OCI-M2 (cell line): ENCODE data around the gene TIMM44.

Experiments
- DNase-seq: peaks from one replicate; lab custom pipeline; 2025; ENCODE audit not compliant: unreplicated experiment; lab: John Stamatoyannopoulos, UW

TIMM44 gene, protein sequence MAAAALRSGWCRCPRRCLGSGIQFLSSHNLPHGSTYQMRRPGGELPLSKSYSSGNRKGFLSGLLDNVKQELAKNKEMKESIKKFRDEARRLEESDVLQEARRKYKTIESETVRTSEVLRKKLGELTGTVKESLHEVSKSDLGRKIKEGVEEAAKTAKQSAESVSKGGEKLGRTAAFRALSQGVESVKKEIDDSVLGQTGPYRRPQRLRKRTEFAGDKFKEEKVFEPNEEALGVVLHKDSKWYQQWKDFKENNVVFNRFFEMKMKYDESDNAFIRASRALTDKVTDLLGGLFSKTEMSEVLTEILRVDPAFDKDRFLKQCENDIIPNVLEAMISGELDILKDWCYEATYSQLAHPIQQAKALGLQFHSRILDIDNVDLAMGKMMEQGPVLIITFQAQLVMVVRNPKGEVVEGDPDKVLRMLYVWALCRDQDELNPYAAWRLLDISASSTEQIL

DNA sequence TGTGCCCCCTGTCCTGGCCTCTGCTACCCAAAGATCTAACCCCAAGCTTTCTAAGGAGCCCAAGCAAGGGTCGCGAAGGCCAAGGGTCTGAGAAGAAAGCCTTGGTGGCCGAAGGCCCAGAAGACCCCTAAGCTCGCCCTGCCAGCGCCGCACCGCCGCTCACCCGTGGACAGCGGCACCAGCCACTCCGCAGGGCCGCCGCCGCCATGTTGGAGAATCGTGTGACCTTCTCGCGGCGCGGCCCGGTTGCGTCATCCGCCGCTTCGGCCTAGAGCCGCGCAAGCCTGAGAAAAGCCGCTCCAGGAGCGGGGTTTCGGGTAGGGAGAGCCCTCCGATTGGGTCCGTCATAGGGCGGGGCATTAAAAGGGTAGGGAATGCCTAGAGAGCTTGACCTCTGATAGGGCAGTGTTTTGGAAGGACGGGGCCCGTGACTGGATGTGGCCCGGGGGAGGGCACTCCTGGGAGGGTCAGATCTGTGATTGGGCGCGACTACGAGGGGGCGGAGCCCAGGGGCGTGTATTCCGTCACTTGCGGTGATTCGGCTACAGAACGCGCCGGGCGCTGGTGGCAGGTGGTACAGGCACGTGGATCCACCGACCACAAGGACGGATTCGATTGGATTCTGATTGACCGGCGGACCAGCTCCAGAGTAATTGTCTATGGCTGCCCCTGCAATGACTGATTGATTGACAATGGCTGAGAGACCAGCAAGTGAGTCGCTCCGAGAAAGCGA lies at the start of gene TIMM44:
Gene TIMM44 (minus strand): TSS at position 223 of the 733 bp plus-strand sequence. CDS start 15 bp downstream, at position 208.
- DNase-seq: peak; percentile 91

DNA sequence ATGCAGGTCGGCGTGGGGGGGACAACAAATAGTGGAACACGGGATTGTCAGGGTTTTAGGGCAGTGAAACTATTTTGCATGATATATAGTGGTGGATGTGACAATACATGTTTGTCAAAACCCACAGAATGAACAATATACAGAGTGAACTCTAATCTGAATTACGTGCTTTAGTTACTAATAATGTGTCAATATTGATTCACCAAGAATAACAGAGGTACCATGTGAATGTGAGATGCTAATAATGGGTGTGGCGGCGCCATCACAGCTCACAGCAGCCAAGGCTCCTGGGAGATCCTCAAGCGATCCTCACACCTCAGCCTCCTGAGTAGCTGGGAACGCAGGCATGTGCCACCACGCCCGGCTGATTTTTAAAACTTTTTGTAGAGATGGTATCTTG lies 49.1 kb upstream of the TIMM44 start:
- no peak for DNase-seq

DNA sequence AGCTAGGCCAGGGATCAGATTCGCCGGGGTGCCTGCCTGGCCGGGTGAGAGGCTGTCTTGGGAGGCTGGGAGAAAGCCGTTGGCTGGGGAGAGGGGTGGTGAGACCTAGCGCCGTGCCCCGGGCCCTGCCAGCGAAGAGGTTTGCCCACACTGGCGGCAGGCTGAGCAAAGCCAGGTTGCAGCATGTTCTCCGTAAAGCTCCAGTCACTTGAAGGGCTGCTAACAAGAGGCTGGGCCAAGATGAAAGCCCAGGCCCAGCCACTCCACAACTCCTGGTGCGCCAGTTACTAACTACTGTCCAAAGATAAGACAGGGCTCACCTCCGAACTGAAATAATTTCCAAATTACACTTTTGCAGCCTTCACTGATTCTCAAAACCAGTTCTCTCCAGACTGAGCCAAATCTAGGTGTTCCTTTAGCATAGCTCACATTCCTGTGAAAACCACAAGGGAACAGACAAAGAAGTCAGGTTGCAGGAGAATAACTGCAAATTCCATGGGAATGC lies 45.7 kb upstream of the TIMM44 start:
- no peak for DNase-seq

DNA sequence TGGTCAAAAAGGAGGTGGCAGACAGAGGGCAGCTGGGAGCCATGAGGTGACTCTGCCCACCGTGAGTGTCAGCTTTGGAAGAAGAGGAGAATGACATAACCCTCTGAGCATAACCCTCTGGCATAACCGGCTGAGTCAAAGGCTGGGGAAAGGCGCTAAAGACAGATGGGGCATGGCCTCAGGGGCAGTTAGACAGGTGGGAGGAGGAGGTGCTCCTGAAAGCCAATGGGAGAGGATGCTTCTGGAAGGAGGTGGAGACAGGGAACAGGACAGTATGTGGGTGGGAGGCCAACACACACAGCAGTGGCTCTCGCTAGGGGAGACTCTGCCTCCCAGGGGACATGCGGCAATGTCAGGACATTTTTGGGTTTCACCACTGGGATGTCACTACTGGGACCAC lies 44.8 kb upstream of the TIMM44 start:
- DNase-seq: no peak

DNA sequence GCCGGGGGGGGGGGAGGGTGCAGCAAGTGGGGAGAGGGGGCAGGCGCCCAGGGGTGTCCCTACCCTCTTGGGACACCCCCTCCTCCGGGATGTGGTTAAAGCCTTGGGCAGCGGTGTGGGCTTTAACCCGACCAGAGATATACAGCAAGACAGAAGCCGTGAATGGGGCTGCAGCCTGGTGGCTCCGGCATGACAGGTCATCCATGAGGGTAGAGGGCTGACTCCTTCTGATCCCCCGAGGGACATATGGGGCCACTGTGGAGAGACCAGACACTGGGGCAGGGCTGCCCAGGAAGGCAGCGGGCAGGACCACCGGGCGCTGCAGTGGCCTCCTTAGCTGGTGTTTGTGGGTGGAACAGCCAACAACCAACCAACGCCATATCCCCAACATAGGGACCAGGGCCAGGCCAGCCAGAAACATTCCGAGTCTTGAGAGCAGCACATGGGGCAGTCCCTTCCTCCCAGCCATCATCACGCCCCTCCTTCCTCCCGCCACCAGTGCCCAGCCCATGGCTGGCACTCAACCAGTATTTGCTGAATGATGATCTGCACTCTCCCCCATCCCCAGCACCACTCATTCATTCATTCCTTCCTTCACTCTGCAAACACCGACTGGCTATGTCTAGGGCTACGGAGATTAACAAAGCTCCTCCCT lies 43.8 kb upstream of the TIMM44 start:
- no peak for DNase-seq

DNA sequence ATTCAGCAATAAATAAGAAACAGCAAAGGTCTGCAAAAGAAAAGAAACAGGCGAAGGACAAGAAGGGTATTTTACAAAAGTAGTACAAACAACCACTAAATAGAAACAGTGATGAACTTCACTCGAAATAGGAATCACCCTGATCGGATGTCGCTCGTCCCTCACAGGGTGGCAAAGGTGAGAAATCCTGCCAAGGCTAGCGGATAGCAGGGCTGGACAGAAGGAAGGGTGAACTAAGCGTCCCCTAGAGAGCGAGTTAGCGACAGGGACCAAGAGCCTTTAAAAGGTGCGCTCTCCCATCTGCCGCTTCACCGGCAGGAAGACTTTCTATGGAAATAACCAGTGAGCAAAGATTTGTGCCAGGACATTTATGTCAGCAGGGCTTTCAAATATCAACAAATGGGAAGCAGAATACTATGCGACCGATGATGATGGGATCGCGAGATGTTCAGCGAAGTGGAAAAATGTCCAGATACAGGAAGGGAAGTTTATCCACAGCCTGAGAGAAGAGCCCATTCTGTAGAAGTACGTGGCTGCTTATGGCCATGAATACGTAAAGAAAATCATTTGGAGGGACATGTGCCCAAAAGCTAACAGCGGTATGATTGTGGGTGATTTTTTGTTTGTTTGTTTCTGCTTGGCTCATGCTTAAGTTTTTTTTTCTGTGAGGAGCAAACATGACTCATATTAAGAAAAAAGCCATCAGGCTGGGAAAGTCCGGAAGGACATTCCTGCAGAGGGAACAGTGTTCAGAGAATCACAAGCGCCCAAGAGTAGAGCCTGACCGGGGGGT lies 43.1 kb upstream of the TIMM44 start:
- DNase-seq: no peak

DNA sequence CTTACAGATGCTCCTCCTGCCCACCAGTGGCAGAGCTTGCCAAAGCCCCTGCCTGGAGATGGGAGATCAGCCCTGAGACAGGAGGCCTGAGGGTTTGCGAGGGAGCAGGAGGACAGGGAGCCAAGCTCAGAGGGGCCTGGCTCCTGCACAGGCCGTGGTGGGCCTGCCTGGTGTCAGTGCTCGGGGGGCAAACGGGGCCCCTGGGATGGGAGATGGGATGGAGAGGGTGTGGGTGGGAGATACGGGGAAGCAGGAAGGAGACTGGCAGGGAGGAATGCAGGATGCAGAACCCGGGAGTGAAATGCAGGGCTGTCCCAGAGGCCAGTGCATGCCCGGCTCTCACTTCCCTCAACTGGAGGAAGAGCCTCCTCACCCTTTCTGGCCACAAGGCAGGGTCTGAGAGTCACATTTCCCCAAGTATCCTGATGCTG lies 42.0 kb upstream of the TIMM44 start:
- DNase-seq: no peak

DNA sequence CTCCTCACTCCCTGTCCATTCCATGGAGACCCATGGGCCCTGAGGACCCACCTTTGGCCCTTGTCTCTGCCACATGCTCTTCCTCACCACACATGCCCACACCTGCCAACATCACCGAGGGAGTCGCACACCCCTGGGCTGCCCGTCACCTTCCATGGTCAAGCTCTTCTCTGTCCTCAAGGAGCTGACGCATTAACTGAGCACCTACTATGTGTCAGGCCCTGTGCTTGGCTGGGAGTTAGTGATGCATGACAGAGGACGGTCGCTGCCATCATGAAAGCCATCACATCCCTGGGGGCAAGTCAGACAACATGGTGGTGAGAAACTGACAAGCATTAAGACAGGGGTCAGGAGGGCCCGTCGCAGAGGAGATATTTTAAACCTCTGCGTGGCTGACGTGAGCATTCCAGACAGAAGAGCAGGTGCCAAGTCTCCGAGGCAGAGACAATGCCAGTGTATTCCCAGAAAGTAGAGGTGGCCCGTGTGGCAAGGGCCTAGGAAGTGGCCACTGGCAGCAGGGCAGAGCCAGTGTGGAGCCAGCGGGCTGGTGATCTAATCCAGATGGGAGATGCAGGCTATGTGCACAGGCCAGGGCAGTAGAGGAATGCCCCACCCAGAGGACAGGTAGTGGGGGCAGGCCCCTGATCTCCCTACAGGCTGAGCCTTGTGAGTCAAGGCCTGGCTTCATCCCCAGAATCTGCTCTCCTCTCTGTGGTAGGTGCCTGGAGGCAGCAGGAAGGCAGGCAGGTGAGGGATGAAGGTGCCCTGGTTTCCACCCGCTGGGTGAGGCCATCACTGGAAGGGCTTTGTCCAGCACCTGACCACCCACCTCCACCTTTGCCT lies 40.8 kb upstream of the TIMM44 start:
- DNase-seq: no peak

DNA sequence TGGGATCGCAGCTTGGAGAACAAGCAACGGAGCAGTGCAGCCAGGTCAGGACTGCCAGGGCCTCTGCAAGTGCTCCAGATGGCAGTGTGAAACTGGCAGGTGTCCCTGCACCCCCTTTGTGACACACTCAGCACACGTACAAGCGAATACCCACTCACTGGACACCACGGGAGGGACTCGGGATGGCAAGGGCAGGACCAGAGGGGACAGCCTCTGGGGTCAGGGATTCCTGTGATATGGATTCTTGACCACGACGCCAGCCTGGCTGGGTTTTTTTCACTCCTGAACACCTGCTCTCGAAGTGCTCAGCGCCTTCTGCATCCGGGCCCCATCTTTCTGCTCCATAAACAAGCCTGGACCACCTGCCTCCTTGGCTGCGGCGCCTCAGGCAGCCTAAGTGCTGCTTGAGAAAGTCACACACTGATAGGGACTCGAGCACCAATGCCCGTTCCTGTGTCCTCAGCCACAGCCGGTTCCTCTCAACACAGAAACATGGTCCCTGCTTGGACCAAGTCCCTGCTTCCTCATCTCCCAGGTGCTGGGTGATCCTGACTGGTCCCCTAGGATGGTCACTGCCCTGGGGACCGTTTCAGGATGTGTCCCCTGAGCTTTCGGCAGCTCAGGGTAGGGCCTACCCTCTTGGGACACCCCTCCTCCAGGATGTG lies 40.0 kb upstream of the TIMM44 start:
- no peak for DNase-seq

DNA sequence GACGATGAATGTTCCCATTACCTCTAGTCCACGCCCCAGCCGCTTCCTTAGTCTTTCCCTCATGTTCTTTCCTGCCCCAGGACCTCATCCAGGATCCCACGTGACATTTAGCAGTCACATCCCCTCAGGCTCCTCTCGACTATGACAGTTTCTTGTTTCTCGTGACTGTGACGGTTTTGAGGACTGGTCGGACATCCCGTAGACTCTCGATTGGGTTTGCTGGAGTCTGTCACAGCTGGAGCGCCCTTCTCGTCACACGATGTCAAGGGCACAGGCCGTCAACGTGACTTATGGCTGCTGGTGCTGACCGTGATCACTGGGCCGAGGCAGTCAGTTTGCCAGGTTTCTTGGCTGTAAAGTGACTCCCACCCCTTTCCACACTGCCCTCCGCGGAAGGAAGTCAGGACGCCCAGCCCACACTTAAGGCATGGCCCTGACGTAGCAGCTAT lies 39.2 kb upstream of the TIMM44 start:
- DNase-seq: no peak

DNA sequence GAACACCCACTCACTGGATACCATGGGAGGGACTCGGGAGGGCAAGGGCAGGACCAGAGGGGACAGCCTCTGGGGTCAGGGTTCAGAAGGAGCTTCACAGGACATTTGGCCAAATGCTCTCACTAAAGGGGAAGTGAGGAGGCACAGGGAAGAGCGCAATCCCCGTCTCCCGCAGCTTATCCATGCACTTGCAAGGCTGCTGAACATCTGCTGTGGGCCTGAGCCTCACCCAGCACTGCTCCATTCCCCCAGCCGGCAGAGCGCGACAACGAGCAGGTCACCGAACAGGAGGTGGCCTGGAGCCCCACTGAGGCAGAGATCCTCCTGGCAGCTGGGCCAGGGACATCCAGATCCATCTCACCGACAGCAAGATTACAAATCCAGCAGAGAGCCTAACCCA lies 38.6 kb upstream of the TIMM44 start:
- no peak for DNase-seq

DNA sequence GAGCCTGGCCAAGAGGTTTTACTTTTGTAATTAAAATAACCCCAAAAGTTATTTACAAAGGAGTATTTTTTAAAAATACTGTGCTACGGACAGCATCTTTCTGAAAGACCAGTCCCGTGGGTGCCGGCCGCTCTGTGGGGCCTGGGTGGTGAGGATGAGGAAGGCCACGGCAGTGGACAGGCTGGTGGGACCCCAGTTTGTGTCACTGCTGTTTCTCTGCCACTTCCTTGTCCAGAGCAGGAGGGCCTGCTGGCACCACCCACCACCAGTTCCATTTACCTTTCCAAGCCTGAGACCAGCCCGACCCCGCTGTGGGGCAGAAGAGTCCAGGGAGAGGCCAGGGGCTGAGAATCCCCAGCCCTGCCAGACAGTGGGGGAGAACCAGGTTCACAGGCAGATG lies 38.2 kb upstream of the TIMM44 start:
- DNase-seq: no peak

DNA sequence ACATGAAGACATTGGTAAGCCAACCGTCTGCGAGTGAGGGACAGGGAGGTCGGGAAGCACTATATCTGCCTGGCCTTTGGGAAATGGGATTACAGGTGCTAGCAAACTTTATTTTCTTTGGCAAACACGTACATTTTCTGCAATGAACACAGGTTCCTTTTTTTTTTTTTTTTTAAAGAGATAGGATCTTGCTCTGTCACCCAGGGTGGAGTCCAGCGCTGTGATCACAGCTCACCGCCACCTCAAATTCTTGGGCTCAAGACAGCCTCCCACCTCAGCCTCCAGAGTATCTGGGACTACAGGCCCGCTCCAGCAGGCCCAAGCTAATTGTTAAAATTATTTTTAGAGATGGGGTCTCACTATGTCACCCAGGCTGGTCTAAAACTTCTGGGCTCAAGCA lies 37.7 kb upstream of the TIMM44 start:
- DNase-seq: no peak

DNA sequence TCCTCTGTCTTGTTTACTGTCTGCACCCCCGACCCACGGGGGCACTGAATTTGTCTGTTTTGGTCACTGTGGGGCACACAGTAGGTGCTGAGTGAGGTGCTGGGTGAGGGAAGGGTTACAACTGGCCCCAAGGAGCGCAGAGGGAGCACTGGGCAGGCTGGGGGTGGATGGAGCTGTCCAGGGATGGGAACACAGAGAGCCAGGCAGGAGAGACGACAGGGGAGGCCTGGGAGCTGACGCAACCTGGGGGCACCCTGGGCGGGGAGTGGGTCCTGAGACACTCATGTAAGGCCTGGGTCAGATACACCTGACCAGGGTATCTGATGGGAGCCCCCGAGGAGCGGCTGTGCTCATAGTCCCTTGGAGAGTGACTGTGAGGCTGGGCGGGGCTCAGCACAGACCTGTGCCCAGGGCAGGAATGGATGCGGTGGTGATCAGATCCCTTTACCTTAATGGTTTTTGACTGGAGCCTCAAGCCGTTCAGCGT lies 37.2 kb upstream of the TIMM44 start:
- no peak for DNase-seq

DNA sequence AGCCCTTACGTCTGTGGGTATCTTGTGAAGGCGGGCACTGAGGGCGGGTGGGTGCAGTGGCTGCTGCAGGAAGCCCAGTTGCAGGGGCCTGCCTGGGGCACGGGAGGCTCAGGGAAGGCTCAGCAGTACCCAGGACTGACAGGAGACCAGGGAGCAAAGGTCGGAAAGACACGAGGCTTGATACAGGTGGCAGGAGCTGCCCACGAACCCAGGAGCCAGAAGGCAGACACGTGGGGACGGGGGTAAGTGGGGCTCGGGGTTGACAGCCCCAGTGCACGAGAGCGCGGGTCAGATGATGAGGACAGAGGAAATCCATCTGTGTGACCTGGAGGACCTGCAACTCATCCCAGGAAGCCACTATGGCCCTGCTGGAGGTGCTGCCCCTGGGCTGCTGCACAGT lies 36.7 kb upstream of the TIMM44 start:
- DNase-seq: no peak

DNA sequence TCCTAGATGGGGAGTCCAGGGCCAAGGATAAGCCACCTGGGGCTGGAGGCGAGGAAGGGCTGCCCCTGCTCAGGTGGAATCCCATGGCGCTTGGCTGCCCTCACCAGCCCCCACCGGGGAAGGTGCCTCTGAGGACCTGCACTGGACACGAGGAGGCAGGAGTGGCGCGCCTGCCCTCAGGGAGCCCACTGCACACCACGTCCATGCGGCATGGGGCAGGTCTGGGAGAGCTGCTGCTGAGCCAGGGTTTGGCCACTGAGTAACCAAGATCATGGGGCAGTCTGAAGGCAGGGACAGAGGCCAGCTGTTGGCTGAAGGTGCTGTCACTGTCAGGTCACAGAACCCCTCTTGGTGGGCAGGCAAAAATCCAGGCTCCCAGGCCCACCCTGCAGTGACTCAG lies 36.1 kb upstream of the TIMM44 start:
- DNase-seq: no peak

DNA sequence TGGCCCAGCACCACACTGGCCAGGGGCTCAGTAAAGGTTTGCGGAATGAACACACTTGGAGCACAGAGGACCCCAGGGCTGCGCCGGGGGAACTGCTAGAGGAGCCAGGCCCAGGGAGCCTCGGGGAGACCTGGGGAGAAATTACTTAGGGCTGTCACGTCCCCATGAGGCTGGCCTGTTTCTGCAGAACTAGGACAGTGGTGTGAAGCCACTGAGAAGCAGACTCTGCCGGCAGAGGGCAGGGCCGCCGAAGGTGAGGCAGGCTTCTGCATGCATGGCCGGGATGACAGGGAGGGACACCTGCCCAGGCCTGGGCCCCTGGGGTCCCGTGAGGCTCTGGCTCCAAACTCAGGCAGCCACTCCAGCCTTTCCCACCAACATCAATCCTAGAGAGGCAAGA lies 35.5 kb upstream of the TIMM44 start:
- DNase-seq: no peak

DNA sequence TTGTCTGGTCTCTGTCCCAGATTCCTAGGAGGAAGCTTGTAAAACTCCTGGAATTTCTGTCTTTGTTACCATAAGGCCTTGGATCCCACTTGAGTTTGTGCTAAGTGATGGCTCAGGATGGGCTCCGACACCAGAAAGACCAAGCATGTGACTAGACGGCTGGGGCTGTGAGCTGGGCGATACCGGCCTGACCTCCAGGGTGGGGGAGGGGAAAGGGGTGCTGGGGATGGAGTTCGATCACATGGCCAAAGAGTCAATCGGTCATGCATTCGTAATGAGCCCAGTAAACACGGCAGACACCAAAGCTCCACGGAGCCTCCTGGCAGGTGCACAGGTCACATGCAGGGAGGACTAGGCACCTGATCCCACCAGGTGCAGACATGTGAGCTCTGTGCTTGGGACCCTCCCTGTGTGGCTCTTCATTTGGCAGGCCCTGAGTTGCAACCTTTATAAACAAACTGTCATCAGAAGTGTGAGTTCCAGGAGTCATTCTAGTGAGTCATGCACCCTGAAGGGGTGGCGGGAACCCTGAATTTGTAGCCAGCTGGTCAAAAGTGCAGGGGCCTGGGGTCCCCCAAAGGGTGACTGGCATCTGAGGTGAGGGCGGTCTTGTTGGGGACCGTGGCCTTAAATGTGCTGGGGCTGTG lies 34.8 kb upstream of the TIMM44 start:
- no peak for DNase-seq

DNA sequence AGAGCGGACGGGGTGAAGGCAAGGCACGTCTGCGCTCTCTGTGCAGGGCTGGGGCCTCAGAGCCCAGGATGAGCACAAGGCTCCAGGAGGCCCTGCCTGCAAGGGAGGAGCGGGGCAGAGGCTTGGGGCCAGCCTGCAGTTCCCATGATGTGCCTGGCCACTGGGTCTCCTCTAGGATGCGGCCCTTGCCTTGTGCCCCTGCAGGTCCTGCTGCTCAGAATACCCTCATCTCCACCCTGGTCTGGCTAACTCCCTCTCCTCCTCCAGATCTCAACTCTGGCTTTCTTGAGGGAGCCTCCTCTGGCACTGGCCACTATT lies 34.2 kb upstream of the TIMM44 start:
- no peak for DNase-seq
